ENCODE measurements around the gene GLUD1.
A peak's percentile ranks its signal among the peaks of the same experiment; 100 is the strongest.
"Not testable (repeated sequence)": the region's sequence is repeated elsewhere in the genome, so short reads cannot be mapped to it uniquely, and the experiment has no call there.

GLUD1 gene

GRCh38 chr10:87094373-87095235 is at the start of gene GLUD1, which contains the start of gene SHLD2:
Gene GLUD1 (minus strand): TSS chr10:87094843. CDS start chr10:87094769, 74 bp downstream.
Gene SHLD2 (plus strand): TSS chr10:87095206. CDS start chr10:87151355, 56,149 bp downstream.
- peak within 1 kb of the TSS; percentile 73 for H3K4me3 ChIP-seq (ENCODE audit: low read depth, low read length)
- DNase-seq (ENCODE audit: low read depth), result peak; percentile 55

- not testable (repeated sequence) for DNase-seq (ENCODE audit: low read depth); H3K4me3 ChIP-seq (ENCODE audit: low read depth, low read length)
These were observed 48.4 kb upstream of the GLUD1 start for GRCh38 chr10:87143109-87143418.

- DNase-seq (ENCODE audit: low read depth); H3K4me3 ChIP-seq (ENCODE audit: low read depth, low read length): not testable (repeated sequence)
These were observed 47.8 kb upstream of the GLUD1 start for GRCh38 chr10:87142230-87143108.

- not testable (repeated sequence) for H3K4me3 ChIP-seq (ENCODE audit: low read depth, low read length); DNase-seq (ENCODE audit: low read depth)
These were observed 42.8 kb upstream of the GLUD1 start for GRCh38 chr10:87137478-87137877.

GRCh38 chr10:87134440-87134839 is 39.8 kb upstream of the GLUD1 start:
- H3K4me3 ChIP-seq (ENCODE audit: low read depth, low read length); DNase-seq (ENCODE audit: low read depth): not testable (repeated sequence)

- not testable (repeated sequence) for H3K4me3 ChIP-seq (ENCODE audit: low read depth, low read length); DNase-seq (ENCODE audit: low read depth)
These were observed 39.3 kb upstream of the GLUD1 start for GRCh38 chr10:87133936-87134335.

DNA sequence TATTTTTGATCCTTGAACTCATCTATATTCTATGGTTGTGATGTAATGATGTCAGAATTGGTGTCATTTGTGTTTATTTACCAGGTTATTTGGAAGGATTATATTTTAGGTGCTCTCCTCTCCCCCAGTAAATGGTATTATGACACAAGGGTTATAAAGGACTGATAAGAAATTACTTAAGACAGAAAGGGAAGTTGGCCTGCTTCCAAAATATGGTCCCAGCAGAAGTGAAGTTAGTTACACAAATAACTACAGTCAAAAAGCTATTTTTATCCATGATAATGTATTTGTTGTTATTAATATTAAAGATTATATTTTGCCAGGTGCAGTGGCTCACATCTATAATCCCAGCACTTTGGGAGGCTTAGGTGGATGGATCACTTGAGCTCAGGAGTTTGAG is 37.5 kb upstream of the GLUD1 start:
- not testable (repeated sequence) for H3K4me3 ChIP-seq (ENCODE audit: low read depth, low read length); DNase-seq (ENCODE audit: low read depth)

GRCh38 chr10:87127607-87128156 is 33.0 kb upstream of the GLUD1 start:
- DNase-seq (ENCODE audit: low read depth); H3K4me3 ChIP-seq (ENCODE audit: low read depth, low read length): not testable (repeated sequence)

DNA sequence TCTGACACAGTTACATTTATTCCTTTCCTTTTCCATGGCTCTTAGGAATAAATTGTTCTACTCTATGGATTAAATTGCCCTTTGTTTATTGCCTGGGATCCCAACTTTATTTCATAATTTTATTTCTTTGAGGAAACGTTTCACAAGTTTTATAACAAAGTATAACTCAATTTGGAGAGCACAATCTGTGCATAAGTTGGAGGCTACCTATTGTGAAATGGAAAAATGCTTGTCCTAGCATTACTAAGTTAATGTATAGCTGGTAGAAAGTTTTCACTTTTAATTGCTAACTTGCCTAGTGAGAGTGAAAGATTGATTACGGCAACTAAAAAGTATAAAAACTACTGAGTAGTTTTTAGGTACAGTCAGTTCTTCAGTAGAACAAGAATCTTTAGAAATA is 32.4 kb upstream of the GLUD1 start:
- not testable (repeated sequence) for DNase-seq (ENCODE audit: low read depth); H3K4me3 ChIP-seq (ENCODE audit: low read depth, low read length)

- not testable (repeated sequence) for DNase-seq (ENCODE audit: low read depth)
These were observed 28.7 kb upstream of the GLUD1 start for GRCh38 chr10:87123351-87123750.

GRCh38 chr10:87119029-87119428 is 24.4 kb upstream of the GLUD1 start:
- not testable (repeated sequence) for H3K4me3 ChIP-seq (ENCODE audit: low read depth, low read length); DNase-seq (ENCODE audit: low read depth)

More at GRCh38 chr10:87123351-87123750, 28.7 kb upstream of the GLUD1 start:
- H3K4me3 ChIP-seq (ENCODE audit: low read depth, low read length), result not testable (repeated sequence)

- not testable (repeated sequence) for DNase-seq (ENCODE audit: low read depth)
These were observed 23.5 kb upstream of the GLUD1 start for GRCh38 chr10:87118122-87118521.

GRCh38 chr10:87105446-87106124 is 10.9 kb upstream of the GLUD1 start:
- no peak overlapping the region for H3K4me3 ChIP-seq (ENCODE audit: low read depth, low read length)
- DNase-seq (ENCODE audit: low read depth), result no peak

More at GRCh38 chr10:87118122-87118521, 23.5 kb upstream of the GLUD1 start:
- not testable (repeated sequence) for H3K4me3 ChIP-seq (ENCODE audit: low read depth, low read length)

DNA sequence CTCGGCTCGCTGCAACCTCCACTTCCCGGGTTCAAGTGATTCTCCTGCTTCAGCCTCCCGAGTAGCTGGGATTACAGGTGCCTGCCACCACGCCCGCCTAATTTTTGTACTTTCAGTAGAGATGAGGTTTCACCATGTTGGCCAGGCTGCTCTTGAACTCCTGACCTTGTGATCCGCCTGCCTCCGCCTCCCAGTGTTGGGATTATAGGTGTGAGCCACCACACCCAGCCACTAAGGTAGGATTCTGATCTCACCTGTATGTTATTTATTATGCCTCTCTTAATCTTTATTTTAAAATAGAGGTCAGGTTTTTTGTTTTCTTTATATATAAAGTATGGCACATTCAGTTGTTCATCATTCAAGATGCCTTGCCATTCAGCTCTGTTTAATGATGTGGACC is 10.1 kb upstream of the GLUD1 start:
- not testable (repeated sequence) for H3K4me3 ChIP-seq (ENCODE audit: low read depth, low read length); DNase-seq (ENCODE audit: low read depth)

DNA sequence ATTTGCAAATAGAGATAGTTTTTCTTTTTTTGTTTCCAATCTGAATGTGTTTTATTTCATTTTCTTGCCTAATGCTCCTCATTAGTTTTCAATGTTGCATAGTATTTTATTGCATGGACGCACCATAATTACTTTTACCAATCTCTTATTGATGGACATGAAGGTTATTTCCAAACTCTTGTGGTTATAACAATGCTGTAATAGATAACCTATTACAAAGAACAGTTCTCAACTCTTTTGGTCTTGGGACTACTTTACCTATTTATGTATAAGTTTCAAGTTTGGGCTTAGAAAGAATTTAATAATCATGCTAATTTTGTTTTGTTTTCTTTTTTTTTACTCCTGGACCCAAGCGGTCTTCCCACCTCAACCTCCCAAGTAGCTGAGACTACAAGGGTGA is 7.4 kb upstream of the GLUD1 start:
- H3K4me3 ChIP-seq (ENCODE audit: low read depth, low read length), result no peak overlapping the region
- DNase-seq (ENCODE audit: low read depth), result no peak

- peak; percentile 58 for DNase-seq (ENCODE audit: low read depth)
- peak overlapping the region; percentile 73 for H3K4me3 ChIP-seq (ENCODE audit: low read depth, low read length)
These were observed 748 bp upstream of the GLUD1 start for GRCh38 chr10:87095236-87095945.

GRCh38 chr10:87093632-87094372 is 841 bp downstream of the GLUD1 start:
- peak overlapping the region; percentile 72 for H3K4me3 ChIP-seq (ENCODE audit: low read depth, low read length)
- no peak for DNase-seq (ENCODE audit: low read depth)

Data from skeletal muscle cell (primary cell).